Omental fat pad (tissue), 4 donors: Measurements from ENCODE around the gene AOPEP. TPM values are rescaled to one million over a fixed set of nuclear protein-coding genes. Genes with fewer than 3 reads are reported as not detected.
"Not testable (repeated sequence)": the region's sequence is repeated elsewhere in the genome, so short reads cannot be mapped to it uniquely, and the experiment has no call there.

Experiments
- ATAC-seq: fragments of 150-250 bp; one replicate; pipeline ENCODE4 v1.9.1; 2016; ENCODE audit warnings: mild to moderate bottlenecking, moderate library complexity; ENCODE audit not compliant: low FRiP score
- DNase-seq: peaks from one replicate; pipeline ENCODE4 v3.0.0-alpha.2; 2019; ENCODE audit warnings: low spot score
- total RNA-seq, 4 donors: library from RNA; depleted of rRNA; stranded (reverse); fragments of >200 nt; gene quantifications; one replicate each; pipeline ENCODE4 v1.1.0, GENCODE V29; 2016
- TF ChIP-seq, protein P1 (sequence below), 3 donors: fragments of 450-650 bp; IDR thresholded peaks; one replicate each; pipeline ENCODE4 v1.5.1; 2016 to 2017; ENCODE audit warnings: antibody characterized with exemption in 3 of 3, mild to moderate bottlenecking in 3 of 3, moderate library complexity in 2 of 3

Gene AOPEP
- total RNA-seq, 4 donors from 2014 or later = 45.9 to 102 (median 55.1) TPM

DNA sequence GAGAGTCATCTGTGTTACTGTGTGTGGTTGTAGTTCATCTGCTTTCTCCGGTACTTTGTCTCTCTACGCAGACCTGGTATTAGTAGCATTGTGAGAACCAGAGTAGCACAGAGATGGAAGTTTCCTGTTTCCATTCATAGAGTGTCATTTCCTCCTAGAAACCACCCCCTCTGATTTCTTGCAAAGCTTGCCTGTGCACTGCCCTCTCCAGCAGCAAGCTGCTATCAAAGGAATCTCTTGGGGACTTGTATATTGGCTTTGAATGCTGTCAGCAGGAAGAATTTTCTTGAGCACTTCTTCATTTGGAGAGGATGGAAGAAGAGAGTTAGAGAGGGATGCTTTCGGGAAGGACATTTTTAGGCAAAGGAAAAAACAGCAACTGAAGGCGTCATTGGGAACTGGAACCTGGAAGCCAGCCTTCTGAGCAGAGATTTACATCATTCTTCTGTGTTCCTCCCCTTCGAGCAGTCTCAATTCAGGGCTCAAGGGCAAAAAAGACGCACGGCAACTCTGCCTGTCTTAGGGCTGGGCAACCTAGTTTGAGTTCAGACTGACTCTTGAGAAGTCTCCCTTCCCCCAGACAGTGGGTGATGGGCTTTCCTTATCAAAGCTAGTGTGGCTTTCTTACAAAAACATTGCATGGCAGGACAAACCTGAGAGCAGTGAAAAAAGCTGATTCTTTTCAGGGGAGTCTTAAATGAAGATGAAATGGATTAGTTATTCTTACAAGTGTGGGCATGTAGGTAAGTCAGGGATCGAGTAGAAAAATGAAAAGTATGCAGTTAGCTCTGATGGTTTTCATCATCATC is 226.3 kb downstream of the AOPEP start:
- TF ChIP-seq, protein P1, sequence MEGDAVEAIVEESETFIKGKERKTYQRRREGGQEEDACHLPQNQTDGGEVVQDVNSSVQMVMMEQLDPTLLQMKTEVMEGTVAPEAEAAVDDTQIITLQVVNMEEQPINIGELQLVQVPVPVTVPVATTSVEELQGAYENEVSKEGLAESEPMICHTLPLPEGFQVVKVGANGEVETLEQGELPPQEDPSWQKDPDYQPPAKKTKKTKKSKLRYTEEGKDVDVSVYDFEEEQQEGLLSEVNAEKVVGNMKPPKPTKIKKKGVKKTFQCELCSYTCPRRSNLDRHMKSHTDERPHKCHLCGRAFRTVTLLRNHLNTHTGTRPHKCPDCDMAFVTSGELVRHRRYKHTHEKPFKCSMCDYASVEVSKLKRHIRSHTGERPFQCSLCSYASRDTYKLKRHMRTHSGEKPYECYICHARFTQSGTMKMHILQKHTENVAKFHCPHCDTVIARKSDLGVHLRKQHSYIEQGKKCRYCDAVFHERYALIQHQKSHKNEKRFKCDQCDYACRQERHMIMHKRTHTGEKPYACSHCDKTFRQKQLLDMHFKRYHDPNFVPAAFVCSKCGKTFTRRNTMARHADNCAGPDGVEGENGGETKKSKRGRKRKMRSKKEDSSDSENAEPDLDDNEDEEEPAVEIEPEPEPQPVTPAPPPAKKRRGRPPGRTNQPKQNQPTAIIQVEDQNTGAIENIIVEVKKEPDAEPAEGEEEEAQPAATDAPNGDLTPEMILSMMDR (IDR thresholded peaks at IDR 0.05) = no peak
- ATAC-seq = peak; percentile 25
- no peak for DNase-seq

DNA sequence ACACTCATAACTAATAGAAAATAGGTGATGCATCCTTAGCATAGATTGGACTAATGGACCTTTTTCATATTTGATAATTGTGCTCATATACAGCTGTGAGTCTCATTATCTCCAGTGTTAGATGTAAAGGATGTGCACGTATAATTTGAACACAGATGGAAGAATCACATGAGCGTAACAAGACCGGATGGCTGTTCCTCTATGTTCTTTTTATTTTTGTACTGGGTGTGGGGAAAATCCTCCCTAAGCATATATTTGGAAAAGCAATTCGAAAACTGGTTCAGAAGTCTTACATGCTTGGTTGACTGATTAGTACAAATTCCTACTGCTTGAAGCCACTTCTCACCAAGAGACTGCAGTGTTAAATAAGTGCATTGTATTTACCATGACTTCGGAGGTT is 230.2 kb downstream of the AOPEP start:
- TF ChIP-seq, protein P1 (IDR thresholded peaks at IDR 0.05) = no peak
- DNase-seq (no peak), ATAC-seq (no peak)

DNA sequence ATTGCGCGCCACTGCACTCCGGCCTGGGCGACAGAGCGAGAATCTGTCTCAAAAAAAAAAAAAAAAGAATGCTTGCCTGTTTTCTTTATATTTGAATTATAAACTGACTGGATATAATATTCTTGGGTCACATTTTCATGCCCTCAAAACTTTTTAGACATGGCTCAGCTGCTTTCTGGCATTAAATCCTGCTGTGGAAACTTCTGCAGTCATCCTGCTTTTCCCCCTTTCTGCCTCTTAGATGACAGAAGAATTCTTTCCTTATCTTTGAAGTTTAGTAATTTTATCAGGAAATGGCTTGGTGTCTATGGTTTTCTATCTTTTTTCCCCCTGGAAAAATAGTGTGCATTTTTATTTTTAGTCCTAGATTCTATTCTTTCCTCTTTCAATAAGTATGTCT is 234.5 kb downstream of the AOPEP start:
- TF ChIP-seq, protein P1 (IDR thresholded peaks at IDR 0.05) = no peak
- no peak for DNase-seq
- ATAC-seq = no peak

DNA sequence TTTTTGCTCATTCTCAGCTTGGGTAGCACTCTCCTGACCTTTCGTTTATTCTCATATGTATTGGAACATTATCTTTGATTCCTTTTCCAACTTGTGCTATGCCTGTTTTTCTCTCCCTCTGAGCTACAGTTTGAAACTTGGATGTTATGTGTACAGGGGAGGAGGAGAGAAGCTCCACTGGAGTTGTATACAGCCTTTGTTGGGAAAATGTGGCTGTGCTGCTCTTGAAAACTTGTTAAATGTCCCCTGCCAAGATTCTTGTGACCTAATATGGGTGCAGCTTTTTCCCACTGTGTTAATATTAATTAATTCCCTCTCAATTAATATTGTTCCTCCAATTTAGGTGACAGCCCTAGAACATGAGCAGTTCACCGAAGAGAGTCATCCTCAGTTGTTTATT is 235.4 kb downstream of the AOPEP start:
- TF ChIP-seq, protein P1 (IDR thresholded peaks at IDR 0.05) = no peak
- ATAC-seq (no peak), DNase-seq (no peak)

DNA sequence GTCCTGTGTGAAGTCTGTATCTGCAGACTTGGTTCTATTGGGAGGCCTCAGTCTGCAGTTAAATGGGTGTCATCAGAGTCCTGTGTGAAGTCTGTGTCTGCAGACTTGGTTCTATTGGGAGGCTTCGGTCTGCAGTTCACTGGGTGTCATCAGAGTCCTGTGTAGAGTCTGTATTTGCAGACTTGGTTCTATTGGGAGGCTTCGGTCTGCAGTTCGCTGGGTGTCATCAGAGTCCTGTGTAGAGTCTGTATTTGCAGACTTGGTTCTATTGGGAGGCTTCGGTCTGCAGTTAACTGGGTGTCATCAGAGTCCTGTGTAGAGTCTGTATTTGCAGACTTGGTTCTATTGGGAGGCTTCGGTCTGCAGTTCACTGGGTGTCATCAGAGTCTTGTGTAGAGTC is 239.1 kb downstream of the AOPEP start:
- ATAC-seq, DNase-seq: not testable (repeated sequence)

DNA sequence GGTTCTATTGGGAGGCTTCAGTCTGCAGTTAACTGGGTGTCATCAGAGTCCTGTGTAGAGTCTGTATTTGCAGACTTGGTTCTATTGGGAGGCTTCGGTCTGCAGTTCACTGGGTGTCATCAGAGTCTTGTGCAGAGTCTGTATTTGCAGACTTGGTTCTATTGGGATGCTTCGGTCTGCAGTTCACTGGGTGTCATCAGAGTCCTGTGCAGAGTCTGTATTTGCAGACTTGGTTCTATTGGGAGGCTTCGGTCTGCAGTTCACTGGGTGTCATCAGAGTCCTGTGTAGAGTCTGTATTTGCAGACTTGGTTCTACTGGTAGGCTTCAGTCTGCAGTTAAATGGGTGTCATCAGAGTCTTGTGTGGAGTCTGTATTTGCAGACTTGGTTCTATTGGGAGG is 239.5 kb downstream of the AOPEP start:
- DNase-seq, ATAC-seq: not testable (repeated sequence)

DNA sequence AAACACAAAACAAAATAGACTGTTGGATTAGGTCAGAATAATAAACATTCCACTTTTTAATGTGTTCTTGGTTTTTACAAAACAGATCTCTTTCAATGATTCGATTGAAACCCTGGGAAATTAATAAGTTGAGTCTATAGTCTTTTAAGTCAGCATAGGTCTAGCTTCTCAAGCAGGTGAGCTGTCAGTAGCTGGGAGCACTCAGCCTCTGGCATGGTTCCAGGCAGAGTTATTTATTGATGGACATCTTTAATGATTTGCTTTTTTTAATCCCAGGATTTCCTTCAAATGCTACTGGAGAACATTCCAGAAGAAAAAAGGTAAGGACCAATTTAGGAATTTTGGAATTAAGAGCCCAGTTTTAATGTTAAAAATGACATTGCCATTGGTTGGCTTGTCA is 241.0 kb downstream of the AOPEP start:
- ATAC-seq = no peak
- DNase-seq = no peak
- TF ChIP-seq, protein P1 (IDR thresholded peaks at IDR 0.05) = no peak

DNA sequence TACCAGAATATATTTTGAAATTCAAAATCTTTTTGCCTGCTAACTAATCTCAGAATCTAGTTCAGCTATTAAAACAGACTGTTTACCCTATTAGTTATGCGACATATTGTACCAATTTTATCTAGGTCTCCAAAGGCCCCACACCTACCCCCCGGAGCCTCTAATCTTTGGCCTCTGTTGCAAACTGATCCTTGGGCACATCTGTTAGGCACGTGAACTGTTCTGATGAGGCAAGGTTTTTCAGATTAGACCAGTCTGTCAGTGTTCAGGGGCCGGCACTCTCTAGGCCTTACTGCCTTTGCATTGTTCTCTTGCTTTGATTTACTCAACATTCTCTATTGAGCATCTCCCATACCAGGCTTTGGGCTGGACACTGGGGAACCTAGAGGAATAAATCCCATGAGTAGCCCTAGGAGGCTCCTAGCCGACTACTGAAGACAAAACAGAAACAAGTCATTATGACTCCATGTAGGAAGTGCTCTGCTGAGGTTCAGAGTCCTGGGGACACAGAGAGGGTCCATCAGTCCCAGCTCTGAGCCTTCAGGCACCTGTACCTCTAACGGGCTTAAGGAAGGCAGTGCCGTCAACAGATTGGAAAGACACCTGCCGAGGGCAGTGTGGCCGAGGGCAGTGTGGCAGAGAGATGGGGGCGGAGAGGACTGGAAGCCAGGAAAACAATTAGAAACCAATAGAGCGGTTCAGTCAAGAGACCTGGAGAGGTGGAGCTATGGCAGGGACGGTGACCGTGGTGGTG is 245.1 kb downstream of the AOPEP start:
- DNase-seq (no peak), ATAC-seq (no peak)
- TF ChIP-seq, protein P1 (IDR thresholded peaks at IDR 0.05) = no peak
